ENCODE measurements around the gene COA6.
"Not testable (repeated sequence)": the region's sequence is repeated elsewhere in the genome, so short reads cannot be mapped to it uniquely, and the experiment has no call there.

COA6 gene

DNA sequence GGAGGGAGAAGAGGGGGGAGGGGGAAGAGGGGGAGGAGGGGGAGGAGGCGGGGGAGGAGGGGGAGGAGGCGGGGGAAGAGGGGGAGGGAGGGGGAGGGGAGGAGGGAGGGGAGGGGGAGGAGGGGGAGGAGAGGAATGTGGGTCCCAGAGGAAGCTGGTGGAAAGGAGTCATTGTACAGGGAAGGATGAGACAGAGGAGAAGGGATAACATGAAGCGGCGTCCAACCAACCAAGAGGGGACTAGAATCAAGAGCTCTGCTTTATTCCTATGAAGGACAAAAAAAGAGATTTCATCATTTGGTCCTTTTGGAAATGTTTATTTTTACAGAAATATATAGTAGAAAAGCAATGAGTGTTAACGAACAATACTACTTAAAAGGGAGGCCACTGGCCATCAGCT lies 24.5 kb downstream of the COA6 start:
- Histone ChIP-seq H3K9me3 (ENCODE audit: low read depth, low read length) (no peaks in the 10 kb centered on the region), H3K4me3 (no peak overlapping the region), H3K36me3 (ENCODE audit: insufficient read depth, low read length) (peaks cover 8% of the 10 kb centered on the region; the same call in 1 of the 2 replicates), H3K9ac (ENCODE audit: insufficient read length) (no peak overlapping the region), H3K27ac (no peak overlapping the region)
- DNase-seq (ENCODE audit: low read depth, low spot score) = no peak
- TF ChIP-seq FOXP2 (optimal IDR thresholded peaks at IDR 0.05; ENCODE audit: control extremely low read depth, extremely low read length, insufficient read depth) (no peak), POLR2AphosphoS5 (IDR thresholded peaks at IDR 0.05; ENCODE audit: borderline replicate concordance, low read depth, low read length) (no peak), EZH2 (IDR thresholded peaks at IDR 0.05) (no peak)

DNA sequence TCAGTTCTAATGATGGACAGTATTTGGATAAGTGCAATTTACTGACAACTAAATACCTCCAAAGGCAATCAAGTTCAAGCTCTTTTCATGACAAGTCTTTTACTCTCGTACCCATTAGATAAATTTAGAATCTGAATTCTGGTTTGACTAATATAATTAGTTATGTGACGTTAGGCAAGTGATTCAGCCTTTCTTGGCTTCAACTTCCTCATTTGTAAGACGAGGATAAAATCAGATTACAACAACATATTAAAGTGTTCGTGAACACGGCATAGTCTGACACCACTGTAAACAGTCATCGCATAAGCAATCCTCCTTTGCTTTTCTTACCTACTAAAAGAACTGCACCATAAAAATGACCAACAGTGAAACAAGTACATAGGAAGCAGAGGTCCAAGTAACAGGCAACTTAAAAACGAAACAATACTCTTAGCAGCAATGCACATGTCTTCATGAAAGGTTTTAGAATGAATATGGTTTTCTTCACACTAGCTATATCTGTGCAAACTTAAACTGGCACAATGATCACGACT lies 25.7 kb downstream of the COA6 start:
- no peak overlapping the region for H3K4me3 ChIP-seq
- no peak overlapping the region for H3K9ac ChIP-seq (ENCODE audit: insufficient read length)
- TF ChIP-seq POLR2AphosphoS5 (IDR thresholded peaks at IDR 0.05; ENCODE audit: borderline replicate concordance, low read depth, low read length) (no peak), EZH2 (IDR thresholded peaks at IDR 0.05) (no peak), FOXP2 (optimal IDR thresholded peaks at IDR 0.05; ENCODE audit: control extremely low read depth, extremely low read length, insufficient read depth) (no peak)
- H3K36me3 ChIP-seq (ENCODE audit: insufficient read depth, low read length) = 0 out of 2 replicates have a peak, but pooled peaks cover 5% of the 10 kb centered on the region
- H3K27ac ChIP-seq = no peak overlapping the region
- H3K9me3 ChIP-seq (ENCODE audit: low read depth, low read length) = no peaks in the 10 kb centered on the region
- DNase-seq (ENCODE audit: low read depth, low spot score) = no peak

DNA sequence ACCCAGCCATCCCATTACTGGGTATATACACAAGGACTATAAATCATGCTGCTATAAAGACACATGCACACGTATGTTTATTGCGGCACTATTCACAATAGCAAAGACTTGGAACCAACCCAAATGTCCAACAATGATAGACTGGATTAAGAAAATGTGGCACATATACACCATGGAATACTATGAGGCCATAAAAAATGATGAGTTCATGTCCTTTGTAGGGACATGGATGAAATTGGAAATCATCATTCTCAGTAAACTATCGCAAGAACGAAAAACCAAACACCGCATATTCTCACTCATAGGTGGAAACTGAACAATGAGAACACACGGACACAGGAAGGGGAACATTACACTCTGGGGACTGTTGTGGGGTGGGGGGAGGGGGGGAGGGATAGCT lies 26.3 kb downstream of the COA6 start:
- not testable (repeated sequence) for H3K36me3 ChIP-seq (ENCODE audit: insufficient read depth, low read length); H3K27ac ChIP-seq; DNase-seq (ENCODE audit: low read depth, low spot score); H3K9ac ChIP-seq (ENCODE audit: insufficient read length); H3K9me3 ChIP-seq (ENCODE audit: low read depth, low read length); H3K4me3 ChIP-seq

DNA sequence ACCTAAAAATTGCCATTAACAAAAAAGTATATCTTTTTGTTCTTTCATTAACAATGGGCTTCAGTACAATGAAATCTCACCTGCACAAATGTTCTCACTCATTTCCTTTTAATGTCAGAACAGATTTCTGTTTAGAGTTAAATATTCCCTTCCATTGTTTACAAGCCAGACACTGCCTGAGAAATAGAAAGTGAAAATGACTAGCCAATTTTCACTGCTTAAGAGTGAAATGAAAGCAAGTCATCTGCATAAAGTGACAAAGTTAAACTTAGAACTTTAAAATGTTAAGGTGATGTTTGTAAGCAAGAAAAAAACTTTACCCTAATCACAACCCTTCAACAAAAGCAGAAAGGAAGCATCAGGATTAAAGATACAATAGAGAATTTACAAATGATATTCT lies 27.5 kb downstream of the COA6 start:
- H3K9ac ChIP-seq (ENCODE audit: insufficient read length) = no peak overlapping the region
- TF ChIP-seq FOXP2 (optimal IDR thresholded peaks at IDR 0.05; ENCODE audit: control extremely low read depth, extremely low read length, insufficient read depth) (no peak), EZH2 (IDR thresholded peaks at IDR 0.05) (no peak), POLR2AphosphoS5 (IDR thresholded peaks at IDR 0.05; ENCODE audit: borderline replicate concordance, low read depth, low read length) (no peak)
- H3K27ac ChIP-seq = peak overlapping the region; percentile 35
- no peaks in the 10 kb centered on the region for H3K9me3 ChIP-seq (ENCODE audit: low read depth, low read length)
- peaks cover 8% of the 10 kb centered on the region; the same call in 1 of the 2 replicates for H3K36me3 ChIP-seq (ENCODE audit: insufficient read depth, low read length)
- DNase-seq (ENCODE audit: low read depth, low spot score) = no peak
- H3K4me3 ChIP-seq = no peak overlapping the region

DNA sequence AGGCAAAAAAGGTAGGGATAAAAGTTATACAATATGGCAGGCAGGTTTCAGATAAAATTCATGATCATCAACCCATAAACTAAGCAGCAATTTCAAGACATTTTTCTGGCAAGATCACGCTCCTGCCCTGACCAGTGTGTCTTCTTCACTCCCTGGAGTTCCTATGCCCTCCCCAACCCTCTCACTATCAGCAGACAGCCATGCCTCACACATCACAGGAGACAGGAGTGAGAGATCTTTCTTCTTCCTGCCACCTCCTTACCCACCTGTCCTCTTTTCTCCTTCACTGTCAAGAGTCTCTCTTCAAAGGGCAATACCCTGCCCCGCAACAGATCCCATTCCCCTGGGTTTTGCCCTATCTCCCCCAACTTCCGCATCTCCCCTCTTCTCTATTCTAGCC lies 28.4 kb downstream of the COA6 start:
- Histone ChIP-seq H3K9me3 (ENCODE audit: low read depth, low read length) (no peaks in the 10 kb centered on the region), H3K27ac (no peak overlapping the region), H3K4me3 (no peak overlapping the region), H3K9ac (ENCODE audit: insufficient read length) (no peak overlapping the region), H3K36me3 (ENCODE audit: insufficient read depth, low read length) (peaks cover 8% of the 10 kb centered on the region; the same call in 1 of the 2 replicates)
- DNase-seq (ENCODE audit: low read depth, low spot score) = no peak
- no peak for TF ChIP-seq POLR2AphosphoS5 (IDR thresholded peaks at IDR 0.05; ENCODE audit: borderline replicate concordance, low read depth, low read length)
- TF ChIP-seq FOXP2 (optimal IDR thresholded peaks at IDR 0.05; ENCODE audit: control extremely low read depth, extremely low read length, insufficient read depth) = no peak
- TF ChIP-seq EZH2 (IDR thresholded peaks at IDR 0.05) = no peak

DNA sequence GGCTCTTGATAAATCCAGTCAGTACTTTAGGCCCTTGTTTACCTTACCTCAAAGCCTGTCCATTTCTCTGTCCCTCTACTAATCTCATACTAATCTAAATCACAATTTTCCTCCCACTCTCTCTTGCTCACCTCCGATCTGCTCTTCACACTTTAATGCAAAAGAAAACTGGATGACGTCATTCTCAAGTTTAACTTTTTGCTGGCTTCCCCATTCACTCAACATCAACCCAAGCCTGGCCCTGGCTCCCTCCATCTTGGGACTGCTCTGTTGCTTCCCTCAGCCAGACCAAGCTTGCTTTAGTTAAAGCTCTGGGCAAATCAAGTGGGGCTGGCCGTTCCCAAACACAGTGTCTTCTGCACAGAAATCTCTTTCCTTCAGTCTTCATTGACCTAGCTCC lies 29.7 kb downstream of the COA6 start:
- Histone ChIP-seq H3K9me3 (ENCODE audit: low read depth, low read length) (no peaks in the 10 kb centered on the region), H3K9ac (ENCODE audit: insufficient read length) (no peak overlapping the region), H3K36me3 (ENCODE audit: insufficient read depth, low read length) (peaks cover 8% of the 10 kb centered on the region; the same call in 1 of the 2 replicates), H3K4me3 (no peak overlapping the region), H3K27ac (no peak overlapping the region)
- no peak for DNase-seq (ENCODE audit: low read depth, low spot score)
- TF ChIP-seq POLR2AphosphoS5 (IDR thresholded peaks at IDR 0.05; ENCODE audit: borderline replicate concordance, low read depth, low read length) = no peak
- TF ChIP-seq FOXP2 (optimal IDR thresholded peaks at IDR 0.05; ENCODE audit: control extremely low read depth, extremely low read length, insufficient read depth) = no peak
- no peak for TF ChIP-seq EZH2 (IDR thresholded peaks at IDR 0.05)

DNA sequence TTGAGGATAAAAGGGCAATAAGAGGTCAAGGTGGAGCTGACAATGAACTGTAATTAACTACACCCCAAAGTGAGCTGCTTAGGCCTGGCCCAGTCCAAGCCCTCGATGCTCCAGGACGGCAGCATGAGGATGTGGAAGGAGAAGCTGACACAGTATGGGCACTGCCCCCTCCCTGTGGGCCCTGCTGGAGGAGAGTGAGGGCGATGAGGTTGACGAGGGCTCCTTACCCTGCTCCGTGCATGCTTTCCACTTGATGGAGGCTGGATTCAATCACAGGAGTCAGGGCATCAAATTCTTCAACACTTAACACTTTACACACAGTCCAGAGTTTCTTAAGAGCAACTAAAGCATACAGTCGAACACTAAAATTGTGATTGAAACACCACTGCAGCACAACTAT lies 32.4 kb downstream of the COA6 start:
- DNase-seq (ENCODE audit: low read depth, low spot score) = no peak
- no peak overlapping the region for H3K4me3 ChIP-seq
- H3K27ac ChIP-seq = no peak overlapping the region
- H3K9me3 ChIP-seq (ENCODE audit: low read depth, low read length) = no peaks in the 10 kb centered on the region
- TF ChIP-seq POLR2AphosphoS5 (IDR thresholded peaks at IDR 0.05; ENCODE audit: borderline replicate concordance, low read depth, low read length) (no peak), FOXP2 (optimal IDR thresholded peaks at IDR 0.05; ENCODE audit: control extremely low read depth, extremely low read length, insufficient read depth) (no peak), EZH2 (IDR thresholded peaks at IDR 0.05) (no peak)
- peaks cover 17% of the 10 kb centered on the region; the same call in 1 of the 2 replicates for H3K36me3 ChIP-seq (ENCODE audit: insufficient read depth, low read length)
- no peak overlapping the region for H3K9ac ChIP-seq (ENCODE audit: insufficient read length)

DNA sequence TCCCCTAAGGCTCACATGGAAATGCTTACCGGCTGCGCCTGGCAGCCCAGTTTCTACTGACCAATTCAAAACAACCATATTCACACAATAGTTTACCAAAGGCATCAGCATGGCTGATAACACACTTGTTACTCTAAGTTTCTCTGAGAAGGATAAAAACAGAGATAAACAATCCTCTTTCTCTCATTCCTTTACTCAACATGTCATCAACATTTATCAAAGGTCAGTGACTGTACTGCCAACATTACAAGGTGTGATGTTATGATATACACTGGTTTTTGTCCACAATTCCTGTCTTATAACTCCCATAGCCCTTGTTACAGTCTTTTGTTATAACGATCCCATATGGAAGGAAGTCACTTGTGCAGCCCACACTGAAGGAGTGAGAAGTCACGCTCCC lies 33.6 kb downstream of the COA6 start:
- TF ChIP-seq FOXP2 (optimal IDR thresholded peaks at IDR 0.05; ENCODE audit: control extremely low read depth, extremely low read length, insufficient read depth) (no peak), POLR2AphosphoS5 (IDR thresholded peaks at IDR 0.05; ENCODE audit: borderline replicate concordance, low read depth, low read length) (no peak), EZH2 (IDR thresholded peaks at IDR 0.05) (no peak)
- Histone ChIP-seq H3K27ac (no peak overlapping the region), H3K9me3 (ENCODE audit: low read depth, low read length) (no peaks in the 10 kb centered on the region), H3K9ac (ENCODE audit: insufficient read length) (no peak overlapping the region), H3K4me3 (no peak overlapping the region), H3K36me3 (ENCODE audit: insufficient read depth, low read length) (peaks cover 13% of the 10 kb centered on the region; the same call in 1 of the 2 replicates)
- no peak for DNase-seq (ENCODE audit: low read depth, low spot score)

DNA sequence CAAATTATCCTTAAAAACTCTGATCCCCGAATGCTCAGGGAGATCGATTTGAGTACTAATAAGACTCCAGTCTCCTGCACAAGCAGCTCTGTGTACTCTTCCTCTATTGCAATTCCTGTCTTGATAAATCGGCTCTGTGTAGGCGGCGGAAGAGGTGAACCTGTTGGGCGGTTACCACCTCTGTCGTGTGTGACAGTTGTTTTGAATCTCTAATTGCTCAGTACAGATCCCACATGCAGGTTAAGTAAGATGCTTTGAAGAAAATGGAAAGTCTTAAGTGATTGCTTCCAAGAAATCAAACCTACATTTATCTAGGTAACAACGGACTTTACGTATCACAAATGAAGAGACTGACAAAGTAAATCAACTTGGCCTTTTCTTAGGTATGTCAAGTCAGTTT lies 35.5 kb downstream of the COA6 start:
- Histone ChIP-seq H3K9ac (ENCODE audit: insufficient read length) (no peak overlapping the region), H3K4me3 (no peak overlapping the region), H3K36me3 (ENCODE audit: insufficient read depth, low read length) (peaks cover 16% of the 10 kb centered on the region; the same call in 1 of the 2 replicates), H3K9me3 (ENCODE audit: low read depth, low read length) (no peaks in the 10 kb centered on the region), H3K27ac (no peak overlapping the region)
- no peak for TF ChIP-seq FOXP2 (optimal IDR thresholded peaks at IDR 0.05; ENCODE audit: control extremely low read depth, extremely low read length, insufficient read depth)
- no peak for TF ChIP-seq POLR2AphosphoS5 (IDR thresholded peaks at IDR 0.05; ENCODE audit: borderline replicate concordance, low read depth, low read length)
- TF ChIP-seq EZH2 (IDR thresholded peaks at IDR 0.05) = no peak
- DNase-seq (ENCODE audit: low read depth, low spot score) = no peak
